Measurements from ENCODE around the gene CD44. TPM values are rescaled to one million over a fixed set of nuclear protein-coding genes. Genes with fewer than 3 reads are reported as not detected.

CD44 gene
- total RNA-seq, 4 donors from 2014 or later: 19.5 to 32.5 (median 29.2) TPM

GRCh38 chr11:35206616-35207015, 67.6 kb downstream of the CD44 start:
- TF ChIP-seq, protein P1, sequence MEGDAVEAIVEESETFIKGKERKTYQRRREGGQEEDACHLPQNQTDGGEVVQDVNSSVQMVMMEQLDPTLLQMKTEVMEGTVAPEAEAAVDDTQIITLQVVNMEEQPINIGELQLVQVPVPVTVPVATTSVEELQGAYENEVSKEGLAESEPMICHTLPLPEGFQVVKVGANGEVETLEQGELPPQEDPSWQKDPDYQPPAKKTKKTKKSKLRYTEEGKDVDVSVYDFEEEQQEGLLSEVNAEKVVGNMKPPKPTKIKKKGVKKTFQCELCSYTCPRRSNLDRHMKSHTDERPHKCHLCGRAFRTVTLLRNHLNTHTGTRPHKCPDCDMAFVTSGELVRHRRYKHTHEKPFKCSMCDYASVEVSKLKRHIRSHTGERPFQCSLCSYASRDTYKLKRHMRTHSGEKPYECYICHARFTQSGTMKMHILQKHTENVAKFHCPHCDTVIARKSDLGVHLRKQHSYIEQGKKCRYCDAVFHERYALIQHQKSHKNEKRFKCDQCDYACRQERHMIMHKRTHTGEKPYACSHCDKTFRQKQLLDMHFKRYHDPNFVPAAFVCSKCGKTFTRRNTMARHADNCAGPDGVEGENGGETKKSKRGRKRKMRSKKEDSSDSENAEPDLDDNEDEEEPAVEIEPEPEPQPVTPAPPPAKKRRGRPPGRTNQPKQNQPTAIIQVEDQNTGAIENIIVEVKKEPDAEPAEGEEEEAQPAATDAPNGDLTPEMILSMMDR (IDR thresholded peaks at IDR 0.05 in 4 of 5, conservative IDR thresholded peaks at IDR 0.05 in 1 of 5): no peak
- TF ChIP-seq POLR2A (IDR thresholded peaks at IDR 0.05): no peak
- in situ Hi-C loops (cut with MboI; ENCODE audit: low sequenced_read_pairs in 4 of 4): no loop called here
- H3K36me3 ChIP-seq: peaks cover 0 to 7% of the 10 kb centered on the region in 2 donors
- H3K4me1 ChIP-seq: no peaks in the 10 kb centered on the region
- H3K27me3 ChIP-seq: no peaks in the 10 kb centered on the region
- intact Hi-C loops (cut with DNase I; ENCODE audit: low total_unique reads): no loop called here
- no peak overlapping the region for H3K27ac ChIP-seq
- ATAC-seq: no peak
- H3K9me3 ChIP-seq: no peaks in the 10 kb centered on the region
- no peak for DNase-seq
- H3K4me3 ChIP-seq: no peak overlapping the region

GRCh38 chr11:35207471-35208403, 68.8 kb downstream of the CD44 start:
- in situ Hi-C loops (cut with MboI; ENCODE audit: low sequenced_read_pairs in 4 of 4): no loop called here
- Histone ChIP-seq H3K27ac (no peak overlapping the region), H3K9me3 (no peaks in the 10 kb centered on the region), H3K36me3 (peaks cover 0 to 6% of the 10 kb centered on the region in 2 donors), H3K4me1 (no peaks in the 10 kb centered on the region), H3K27me3 (no peaks in the 10 kb centered on the region), H3K4me3 (no peak overlapping the region)
- ATAC-seq (no peak), DNase-seq (no peak)
- intact Hi-C loops (cut with DNase I; ENCODE audit: low total_unique reads): no loop called here
- TF ChIP-seq, protein P1 (IDR thresholded peaks at IDR 0.05 in 4 of 5, conservative IDR thresholded peaks at IDR 0.05 in 1 of 5): no peak
- no peak for TF ChIP-seq POLR2A (IDR thresholded peaks at IDR 0.05)

DNA sequence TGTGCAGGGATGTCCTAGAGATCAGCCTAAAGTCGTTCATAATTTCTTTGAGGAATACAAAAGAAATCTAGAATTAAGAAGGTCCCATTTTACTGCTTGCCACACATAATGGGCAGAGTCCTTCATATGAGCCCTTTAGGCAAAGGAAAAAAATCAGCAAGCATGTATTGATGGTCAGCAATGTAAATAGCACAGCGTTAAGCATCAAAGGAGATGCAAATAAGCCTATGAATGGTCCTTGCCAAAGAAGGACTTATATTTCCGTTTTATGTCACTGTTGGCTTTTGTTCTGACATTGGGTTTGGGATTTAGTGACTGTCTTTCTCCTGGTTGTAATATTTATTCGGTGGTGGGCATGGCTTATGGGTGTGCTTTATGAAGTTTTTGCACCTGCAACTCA, 69.8 kb downstream of the CD44 start:
- in situ Hi-C loops (cut with MboI; ENCODE audit: low sequenced_read_pairs in 4 of 4): no loop called here
- H3K27ac ChIP-seq: no peak overlapping the region
- H3K4me1 ChIP-seq: no peaks in the 10 kb centered on the region
- peaks cover 0 to 6% of the 10 kb centered on the region in 2 donors for H3K36me3 ChIP-seq
- no peak for ATAC-seq
- no peaks in the 10 kb centered on the region for H3K9me3 ChIP-seq
- no peak overlapping the region for H3K4me3 ChIP-seq
- no peaks in the 10 kb centered on the region for H3K27me3 ChIP-seq
- TF ChIP-seq POLR2A (IDR thresholded peaks at IDR 0.05): no peak
- intact Hi-C loops (cut with DNase I; ENCODE audit: low total_unique reads): no loop called here
- DNase-seq: no peak

- ATAC-seq (no peak), DNase-seq (no peak)
- intact Hi-C loops (cut with DNase I; ENCODE audit: low total_unique reads) (no loop called here), in situ Hi-C loops (cut with MboI; ENCODE audit: low sequenced_read_pairs in 4 of 4) (loop anchor here in 1 of 4 donors (10.0 kb wide), 1 partner anchor 56 kb away; no protein-coding TSS in a partner anchor)
- Histone ChIP-seq H3K4me3 (no peak overlapping the region), H3K27me3 (no peaks in the 10 kb centered on the region), H3K27ac (no peak overlapping the region), H3K9me3 (no peaks in the 10 kb centered on the region), H3K36me3 (no peaks in the 10 kb centered on the region), H3K4me1 (no peaks in the 10 kb centered on the region)
- TF ChIP-seq, protein P1 (IDR thresholded peaks at IDR 0.05 in 4 of 5, conservative IDR thresholded peaks at IDR 0.05 in 1 of 5): no peak
- no peak for TF ChIP-seq POLR2A (IDR thresholded peaks at IDR 0.05)
Measured at GRCh38 chr11:35210876-35211546, 72.0 kb downstream of the CD44 start.

GRCh38 chr11:35211952-35212351, 73.0 kb downstream of the CD44 start:
- in situ Hi-C loops (cut with MboI; ENCODE audit: low sequenced_read_pairs in 4 of 4): loop anchor here in 1 of 4 donors (10.0 kb wide), 1 partner anchor 57 kb away; no protein-coding TSS in a partner anchor
- H3K9me3 ChIP-seq: no peaks in the 10 kb centered on the region
- TF ChIP-seq POLR2A (IDR thresholded peaks at IDR 0.05): no peak
- TF ChIP-seq, protein P1 (IDR thresholded peaks at IDR 0.05 in 4 of 5, conservative IDR thresholded peaks at IDR 0.05 in 1 of 5): no peak
- intact Hi-C loops (cut with DNase I; ENCODE audit: low total_unique reads): no loop called here
- DNase-seq: no peak
- H3K27ac ChIP-seq: peak overlapping the region in 1 of 4 donors; percentile 41
- no peaks in the 10 kb centered on the region for H3K27me3 ChIP-seq
- no peaks in the 10 kb centered on the region for H3K4me1 ChIP-seq
- H3K36me3 ChIP-seq: no peaks in the 10 kb centered on the region
- ATAC-seq: no peak
- H3K4me3 ChIP-seq: no peak overlapping the region

Data from gastrocnemius medialis (tissue), 4 donors.